ENCODE results near the gene C1QA. TPM values are rescaled to one million over a fixed set of nuclear protein-coding genes. Genes with fewer than 3 reads are reported as not detected.

Gene C1QA
- polyA plus RNA-seq, 2 of the 4 experiments (the other 2 are of a cell fraction), result not detected

DNA sequence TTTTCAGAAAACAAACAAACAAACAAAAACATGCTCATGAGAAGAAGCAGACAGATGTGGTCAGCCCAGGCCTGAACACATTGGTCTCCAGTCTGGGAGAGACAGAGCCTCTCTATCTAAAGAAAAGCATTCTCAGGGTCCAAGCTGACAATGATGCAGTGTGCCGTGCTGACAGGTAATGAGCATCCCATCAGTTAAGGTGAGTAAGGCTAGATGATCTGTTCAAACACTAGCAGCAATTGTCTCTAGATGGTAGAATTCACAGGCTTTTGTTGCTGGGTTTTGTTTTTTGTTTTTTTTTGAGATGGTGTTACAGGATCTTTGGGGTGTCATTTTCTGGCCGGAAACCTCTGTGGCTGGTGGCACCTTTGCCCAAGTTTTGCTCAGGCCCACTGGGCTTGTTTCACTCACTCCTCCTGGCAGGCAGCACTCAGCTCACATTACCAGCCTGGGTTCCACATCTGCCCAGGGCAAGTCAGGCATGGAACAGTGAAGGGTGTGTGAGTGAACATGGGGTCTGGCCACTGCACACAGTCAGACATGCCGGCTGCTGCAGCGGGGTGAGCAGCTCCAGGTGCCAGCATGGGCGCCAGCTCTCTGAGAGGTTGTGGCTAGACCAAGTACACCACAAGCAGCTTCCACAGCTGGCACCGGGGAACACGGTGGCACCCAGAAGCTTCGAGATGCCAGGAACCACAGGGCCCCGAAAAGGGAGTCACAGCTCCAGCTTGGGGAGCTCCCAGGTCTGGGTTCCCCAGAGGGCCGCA is 2.5 kb upstream of the C1QA start:
- FAIRE-seq, result no peak
- WGBS (ENCODE audit: missing lambda C conversion rate), result 44% methylated on average over 6 of the region's 10 CpGs
- TF ChIP-seq HOXB5 (CRISPR knock-in tag; IDR thresholded peaks at IDR 0.05), result no peak
- TF ChIP-seq RFX5 (IDR thresholded peaks at IDR 0.05), result no peak
- TF ChIP-seq, protein P1, sequence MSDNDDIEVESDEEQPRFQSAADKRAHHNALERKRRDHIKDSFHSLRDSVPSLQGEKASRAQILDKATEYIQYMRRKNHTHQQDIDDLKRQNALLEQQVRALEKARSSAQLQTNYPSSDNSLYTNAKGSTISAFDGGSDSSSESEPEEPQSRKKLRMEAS (IDR thresholded peaks at IDR 0.05), result no peak
- TF ChIP-seq, protein P2, sequence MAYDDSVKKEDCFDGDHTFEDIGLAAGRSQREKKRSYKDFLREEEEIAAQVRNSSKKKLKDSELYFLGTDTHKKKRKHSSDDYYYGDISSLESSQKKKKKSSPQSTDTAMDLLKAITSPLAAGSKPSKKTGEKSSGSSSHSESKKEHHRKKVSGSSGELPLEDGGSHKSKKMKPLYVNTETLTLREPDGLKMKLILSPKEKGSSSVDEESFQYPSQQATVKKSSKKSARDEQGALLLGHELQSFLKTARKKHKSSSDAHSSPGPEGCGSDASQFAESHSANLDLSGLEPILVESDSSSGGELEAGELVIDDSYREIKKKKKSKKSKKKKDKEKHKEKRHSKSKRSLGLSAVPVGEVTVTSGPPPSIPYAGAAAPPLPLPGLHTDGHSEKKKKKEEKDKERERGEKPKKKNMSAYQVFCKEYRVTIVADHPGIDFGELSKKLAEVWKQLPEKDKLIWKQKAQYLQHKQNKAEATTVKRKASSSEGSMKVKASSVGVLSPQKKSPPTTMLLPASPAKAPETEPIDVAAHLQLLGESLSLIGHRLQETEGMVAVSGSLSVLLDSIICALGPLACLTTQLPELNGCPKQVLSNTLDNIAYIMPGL (CRISPR knock-in tag; IDR thresholded peaks at IDR 0.05; ENCODE audit: borderline replicate concordance), result no peak
- TF ChIP-seq POLR2AphosphoS2 (conservative IDR thresholded peaks at IDR 0.05; ENCODE audit: low read length), result no peak
- no peak for TF ChIP-seq SREBF2 (IDR thresholded peaks at IDR 0.05)
- no peak for TF ChIP-seq CBX2 (IDR thresholded peaks at IDR 0.05; ENCODE audit: borderline replicate concordance, low read depth)
- TF ChIP-seq MAZ (IDR thresholded peaks at IDR 0.05; ENCODE audit: borderline replicate concordance, low read depth, low read length), result no peak
- POLR2A ChIA-PET, result no interaction called here
- Histone ChIP-seq H3K4me1 (no peaks in the 10 kb centered on the region), H3K9me3 (no peaks in the 10 kb centered on the region), H3K4me2 (no peak overlapping the region), H3K27ac (no peak overlapping the region), H3K4me3 (no peak overlapping the region)
- DNase-seq (ENCODE audit: low read depth in 1 of 2, low spot score in 1 of 2), result no peak
- CTCF ChIA-PET, result interaction anchor here (1.0 to 3.3 kb wide), 3 partner anchors 8 to 218 kb away, joined by 3 to 13 read pairs (median 11); no protein-coding TSS in a partner anchor
- ATAC-seq, result no peak

DNA sequence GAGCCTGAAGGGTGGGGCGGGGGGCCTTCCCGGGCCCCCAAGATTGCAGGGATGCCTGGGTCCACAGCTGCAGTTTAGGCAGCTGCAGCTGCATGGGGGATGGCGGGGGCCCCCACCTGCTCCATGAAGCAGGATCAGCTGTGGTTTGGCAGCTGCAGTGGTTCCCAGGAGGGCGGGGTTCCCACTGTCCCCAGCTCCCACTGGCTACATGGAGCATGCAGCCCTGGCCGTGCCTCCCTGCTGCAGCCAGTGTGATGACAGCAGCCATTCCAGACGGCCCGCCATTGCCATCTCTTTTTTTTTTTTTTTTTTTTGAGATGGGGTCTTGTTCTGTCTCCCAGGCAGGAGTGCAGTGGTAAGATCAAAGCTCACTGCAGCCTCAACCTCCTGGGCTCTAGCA is 992 bp upstream of the C1QA start:
- Histone ChIP-seq H3K4me2 (no peak overlapping the region), H3K4me1 (no peaks in the 10 kb centered on the region), H3K4me3 (no peak overlapping the region), H3K27ac (no peak overlapping the region), H3K9me3 (no peaks in the 10 kb centered on the region)
- ChIA-PET POLR2A (no interaction called here), CTCF (interaction anchor here (1.7 to 2.4 kb wide), 3 partner anchors 215 to 295 kb away, joined by 8 to 17 read pairs (median 11); no protein-coding TSS in a partner anchor)
- WGBS (ENCODE audit: missing lambda C conversion rate), result 36% methylated on average over 4 of the region's 7 CpGs
- TF ChIP-seq NFE2L2 (conservative IDR thresholded peaks at IDR 0.05; ENCODE audit: low read length) (no peak), ZNF302 (CRISPR knock-in tag; IDR thresholded peaks at IDR 0.05) (no peak), RNF2 (IDR thresholded peaks at IDR 0.05; ENCODE audit: borderline replicate concordance, low read depth) (no peak), MAZ (IDR thresholded peaks at IDR 0.05; ENCODE audit: borderline replicate concordance, low read depth, low read length) (no peak), RCOR1 (IDR thresholded peaks at IDR 0.05; ENCODE audit: low read depth, low read length) (no peak)
- ATAC-seq, result no peak
- no peak for DNase-seq (ENCODE audit: low read depth in 1 of 2, low spot score in 1 of 2)
- FAIRE-seq, result no peak

DNA sequence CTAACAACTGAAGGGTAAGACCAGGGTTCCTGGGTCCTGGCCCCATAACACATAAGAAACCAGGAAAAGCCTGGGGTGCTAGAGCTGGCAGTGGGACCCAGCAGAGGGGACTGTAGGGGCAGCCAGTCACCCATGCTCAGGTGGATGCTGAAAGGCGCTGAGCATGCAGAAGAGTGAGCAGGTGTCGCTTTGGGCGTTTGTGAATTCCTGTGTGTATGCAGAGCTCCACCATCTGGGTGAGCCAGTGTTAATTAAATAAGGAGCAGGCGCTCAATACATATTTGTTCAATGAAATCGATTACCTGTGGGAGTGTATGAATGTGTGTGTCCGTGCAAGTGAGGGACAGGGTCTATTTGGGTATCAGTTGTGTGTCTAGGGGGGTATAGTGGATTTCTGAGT is 499 bp downstream of the C1QA start:
- ATAC-seq, result no peak
- H3K4me2 ChIP-seq, result no peak overlapping the region
- H3K27ac ChIP-seq, result no peak overlapping the region
- H3K4me3 ChIP-seq, result no peak overlapping the region
- no peak for DNase-seq (ENCODE audit: low read depth in 1 of 2, low spot score in 1 of 2)
- FAIRE-seq, result no peak
- TF ChIP-seq, protein P3, sequence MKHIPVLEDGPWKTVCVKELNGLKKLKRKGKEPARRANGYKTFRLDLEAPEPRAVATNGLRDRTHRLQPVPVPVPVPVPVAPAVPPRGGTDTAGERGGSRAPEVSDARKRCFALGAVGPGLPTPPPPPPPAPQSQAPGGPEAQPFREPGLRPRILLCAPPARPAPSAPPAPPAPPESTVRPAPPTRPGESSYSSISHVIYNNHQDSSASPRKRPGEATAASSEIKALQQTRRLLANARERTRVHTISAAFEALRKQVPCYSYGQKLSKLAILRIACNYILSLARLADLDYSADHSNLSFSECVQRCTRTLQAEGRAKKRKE (CRISPR knock-in tag; IDR thresholded peaks at IDR 0.05; ENCODE audit: low read depth), result no peak
- POLR2A ChIA-PET, result no interaction called here
- WGBS (ENCODE audit: missing lambda C conversion rate), result 42% methylated on average over 6 of the region's 6 CpGs
- 0 out of 3 replicates have a peak, but pooled peaks cover 5% of the 10 kb centered on the region for H3K4me1 ChIP-seq
- CTCF ChIA-PET, result interaction anchor here (0.5 to 2.4 kb wide), 4 partner anchors 15 to 314 kb away, joined by 3 to 17 read pairs (median 6); no protein-coding TSS in a partner anchor
- H3K9me3 ChIP-seq, result no peaks in the 10 kb centered on the region

DNA sequence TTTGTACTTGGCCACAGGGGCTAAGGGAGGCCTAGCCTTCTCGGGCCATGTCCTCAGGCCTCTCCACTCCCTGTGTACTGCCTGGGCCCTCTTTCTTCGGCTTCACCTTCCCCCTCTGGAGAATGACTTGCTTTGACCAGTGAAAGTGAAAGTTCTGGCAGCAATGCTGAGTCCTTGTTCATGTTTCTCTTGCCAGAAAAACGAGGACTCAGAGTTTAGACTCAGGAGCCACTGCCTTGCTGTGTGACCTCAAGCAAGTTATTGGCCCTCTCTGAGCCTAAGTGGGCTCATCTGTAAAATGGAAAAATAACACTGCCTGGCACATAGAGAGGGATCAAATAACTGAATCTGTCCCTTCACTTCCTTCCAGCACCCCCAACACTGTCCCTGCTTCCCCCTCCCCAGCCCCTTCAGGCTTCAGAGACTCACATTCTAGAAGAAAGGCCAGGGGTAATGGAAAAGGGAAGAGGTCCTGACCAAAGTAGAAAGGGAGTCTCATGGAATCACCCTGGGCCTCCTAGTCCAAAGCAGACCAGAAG is 1.5 kb downstream of the C1QA start:
- FAIRE-seq (no peak), ATAC-seq (no peak), DNase-seq (ENCODE audit: low read depth in 1 of 2, low spot score in 1 of 2) (no peak)
- WGBS (ENCODE audit: missing lambda C conversion rate), result 52% methylated on average over 3 of the region's 3 CpGs
- no peak overlapping the region for H3K4me2 ChIP-seq
- ChIA-PET POLR2A (no interaction called here), CTCF (interaction anchor here (0.6 to 2.4 kb wide), 2 partner anchors 217 to 221 kb away, joined by 3 to 17 read pairs; no protein-coding TSS in a partner anchor)
- H3K4me3 ChIP-seq, result no peak overlapping the region
- peak; percentile 50 for TF ChIP-seq ZFP36 (IDR thresholded peaks at IDR 0.05; ENCODE audit: borderline replicate concordance, partially characterized antibody)
- TF ChIP-seq SREBF2 (IDR thresholded peaks at IDR 0.05), result no peak
- TF ChIP-seq HDAC2 (IDR thresholded peaks at IDR 0.05), result no peak
- TF ChIP-seq JUN (IDR thresholded peaks at IDR 0.05), result no peak
- no peaks in the 10 kb centered on the region for H3K9me3 ChIP-seq
- H3K27ac ChIP-seq, result no peak overlapping the region
- H3K4me1 ChIP-seq, result 0 out of 3 replicates have a peak, but pooled peaks cover 5% of the 10 kb centered on the region
